Stomach smooth muscle (tissue), 2 donors: ENCODE data around the gene ZCCHC7.
"Not testable (repeated sequence)": the region's sequence is repeated elsewhere in the genome, so short reads cannot be mapped to it uniquely, and the experiment has no call there.

Experiments used
- H3K27ac ChIP-seq: one replicate; pipeline ENCODE4 v1.7.0; 2013; ENCODE audit warnings: mild to moderate bottlenecking, low read length, inconsistent platforms
- H3K27me3 ChIP-seq, 2 donors: one replicate each; pipeline ENCODE4 v1.7.0; 2013; ENCODE audit warnings: low read length in 2 of 2; ENCODE audit not compliant: insufficient read depth in 2 of 2, control insufficient read depth in 1 of 2
- H3K36me3 ChIP-seq, 2 donors: one replicate each; pipeline ENCODE4 v1.7.0; 2013; ENCODE audit warnings: low read length in 2 of 2; ENCODE audit not compliant: control insufficient read depth in 2 of 2, insufficient read depth in 2 of 2
- H3K4me1 ChIP-seq: one replicate; pipeline ENCODE4 v1.7.0; 2013; ENCODE audit warnings: low read length; ENCODE audit not compliant: control insufficient read depth, insufficient read depth
- H3K4me3 ChIP-seq, 2 donors: one replicate each; pipeline ENCODE4 v1.7.0; 2013; ENCODE audit warnings: low read length in 2 of 2
- H3K9ac ChIP-seq, 2 donors: one replicate each; pipeline ENCODE4 v1.7.0; 2013; ENCODE audit warnings: low read length in 2 of 2, mild to moderate bottlenecking in 1 of 2
- H3K9me3 ChIP-seq, 2 donors: one replicate each; pipeline ENCODE4 v1.7.0; 2013; ENCODE audit warnings: low read length in 2 of 2; ENCODE audit not compliant: control insufficient read depth in 2 of 2
- donor health status: healthy.
- donor health status: Pancreatic carcinoma.

ZCCHC7 gene

DNA sequence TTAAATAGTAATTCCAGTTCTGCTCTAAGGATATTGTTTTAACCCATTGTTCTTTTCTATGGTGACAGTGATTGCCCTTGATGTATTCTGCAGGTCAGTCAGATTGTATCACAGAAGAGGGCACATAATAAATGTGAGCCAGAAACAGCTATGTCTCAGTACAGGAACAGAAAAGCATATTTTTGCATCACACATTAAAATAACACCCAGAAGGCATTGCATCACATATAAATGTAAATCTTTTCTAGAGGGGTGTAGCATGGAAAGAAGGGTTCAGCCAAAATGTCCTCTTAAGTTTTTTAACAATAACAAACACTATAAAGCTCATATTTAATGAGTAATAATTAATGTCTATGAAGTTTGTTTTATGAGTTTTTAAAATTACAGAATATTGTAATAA, 30.0 kb downstream of the ZCCHC7 start:
- H3K27me3 ChIP-seq, result no peaks in the 10 kb centered on the region
- H3K9ac ChIP-seq, result no peak overlapping the region
- H3K36me3 ChIP-seq, result no peaks in the 10 kb centered on the region
- H3K27ac ChIP-seq, result no peak overlapping the region
- H3K4me1 ChIP-seq, result no peaks in the 10 kb centered on the region
- no peaks in the 10 kb centered on the region for H3K9me3 ChIP-seq
- no peak overlapping the region for H3K4me3 ChIP-seq

DNA sequence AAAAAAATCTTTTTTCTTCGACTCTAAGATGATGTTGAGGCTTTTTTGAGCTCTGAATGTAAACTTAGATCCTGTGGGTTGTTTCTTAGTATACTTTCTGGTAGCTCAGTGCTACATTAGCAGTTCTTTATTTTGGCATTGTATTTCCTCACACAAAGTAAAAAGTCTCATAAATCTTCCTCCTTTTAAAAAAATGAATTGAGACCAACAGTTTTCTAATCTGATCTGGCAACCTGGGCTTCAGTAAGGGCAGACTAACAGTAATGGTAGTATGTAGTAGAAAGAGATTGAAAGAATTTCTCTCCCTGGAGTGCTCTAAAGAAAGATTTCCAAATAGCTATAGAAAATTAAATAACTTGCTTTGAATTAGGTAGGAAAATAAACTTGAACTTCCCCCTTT, 31.4 kb downstream of the ZCCHC7 start:
- no peak overlapping the region for H3K9ac ChIP-seq
- H3K9me3 ChIP-seq, result no peaks in the 10 kb centered on the region
- H3K27me3 ChIP-seq, result no peaks in the 10 kb centered on the region
- H3K4me1 ChIP-seq, result no peaks in the 10 kb centered on the region
- H3K27ac ChIP-seq, result no peak overlapping the region
- no peak overlapping the region for H3K4me3 ChIP-seq
- no peaks in the 10 kb centered on the region for H3K36me3 ChIP-seq

DNA sequence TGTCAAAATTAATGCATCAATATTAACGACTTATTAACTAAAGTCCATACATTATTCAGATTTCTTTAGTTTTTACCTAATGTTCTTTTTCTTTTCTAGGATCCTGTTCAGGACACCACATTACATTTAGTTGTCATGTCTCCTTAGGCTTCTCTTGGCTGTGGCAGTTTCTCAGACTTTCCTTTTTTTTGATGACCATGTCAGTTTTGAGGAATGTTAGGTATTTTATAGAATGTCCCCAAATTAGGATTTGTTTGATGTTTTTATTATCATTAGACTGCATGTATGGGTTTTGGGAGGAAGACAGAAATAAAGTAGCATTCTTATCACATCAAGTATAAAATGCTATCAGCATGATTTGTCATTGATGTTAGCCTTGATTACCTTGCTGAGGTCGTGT, 32.0 kb downstream of the ZCCHC7 start:
- H3K36me3 ChIP-seq, result no peaks in the 10 kb centered on the region
- H3K27me3 ChIP-seq, result no peaks in the 10 kb centered on the region
- H3K4me3 ChIP-seq, result no peak overlapping the region
- H3K4me1 ChIP-seq, result no peaks in the 10 kb centered on the region
- no peaks in the 10 kb centered on the region for H3K9me3 ChIP-seq
- no peak overlapping the region for H3K9ac ChIP-seq
- no peak overlapping the region for H3K27ac ChIP-seq

DNA sequence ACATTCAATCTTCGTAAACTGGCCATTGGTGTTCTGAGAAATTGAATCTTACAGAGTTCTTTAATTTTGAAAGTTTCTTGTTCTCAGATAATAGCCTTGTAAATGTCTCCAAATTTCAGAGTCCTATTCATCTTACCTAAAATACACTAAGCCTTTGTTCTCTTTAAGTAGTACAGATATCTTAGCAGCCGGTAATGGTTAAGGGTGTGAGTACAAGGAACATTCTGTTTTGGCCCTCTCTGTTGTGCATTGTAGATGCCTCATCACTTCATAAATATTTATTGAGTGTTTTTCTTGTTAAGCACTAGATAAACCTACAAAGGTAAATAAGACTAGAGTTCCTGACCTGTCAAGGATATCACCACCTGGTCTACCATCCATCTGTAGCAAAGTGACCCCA, 35.2 kb downstream of the ZCCHC7 start:
- H3K36me3 ChIP-seq, result no peaks in the 10 kb centered on the region
- no peak overlapping the region for H3K27ac ChIP-seq
- H3K4me3 ChIP-seq, result no peak overlapping the region
- no peaks in the 10 kb centered on the region for H3K27me3 ChIP-seq
- no peak overlapping the region for H3K9ac ChIP-seq
- H3K4me1 ChIP-seq, result no peaks in the 10 kb centered on the region
- H3K9me3 ChIP-seq, result no peaks in the 10 kb centered on the region

DNA sequence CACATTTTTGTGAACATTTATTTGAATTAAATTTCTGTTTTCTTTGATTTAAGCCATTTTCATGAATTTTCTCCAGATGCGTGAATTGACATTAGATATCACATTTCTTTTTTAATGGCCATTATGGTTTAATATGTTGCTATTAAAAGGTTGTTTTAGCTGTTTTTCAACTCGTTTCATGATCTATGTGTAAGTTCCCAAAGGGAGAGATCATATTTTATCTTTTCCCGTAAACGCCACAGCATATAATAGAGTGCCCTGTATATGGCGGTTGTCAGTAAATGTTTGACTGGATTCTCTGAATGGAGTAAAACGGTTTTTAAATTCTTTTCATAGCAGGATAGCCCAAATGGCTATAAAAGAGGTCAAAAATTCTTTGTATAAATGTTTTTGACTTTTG, 35.8 kb downstream of the ZCCHC7 start:
- Histone ChIP-seq H3K4me1 (no peaks in the 10 kb centered on the region), H3K27ac (no peak overlapping the region), H3K36me3 (no peaks in the 10 kb centered on the region), H3K9me3 (no peaks in the 10 kb centered on the region), H3K9ac (no peak overlapping the region), H3K4me3 (no peak overlapping the region), H3K27me3 (no peaks in the 10 kb centered on the region)

DNA sequence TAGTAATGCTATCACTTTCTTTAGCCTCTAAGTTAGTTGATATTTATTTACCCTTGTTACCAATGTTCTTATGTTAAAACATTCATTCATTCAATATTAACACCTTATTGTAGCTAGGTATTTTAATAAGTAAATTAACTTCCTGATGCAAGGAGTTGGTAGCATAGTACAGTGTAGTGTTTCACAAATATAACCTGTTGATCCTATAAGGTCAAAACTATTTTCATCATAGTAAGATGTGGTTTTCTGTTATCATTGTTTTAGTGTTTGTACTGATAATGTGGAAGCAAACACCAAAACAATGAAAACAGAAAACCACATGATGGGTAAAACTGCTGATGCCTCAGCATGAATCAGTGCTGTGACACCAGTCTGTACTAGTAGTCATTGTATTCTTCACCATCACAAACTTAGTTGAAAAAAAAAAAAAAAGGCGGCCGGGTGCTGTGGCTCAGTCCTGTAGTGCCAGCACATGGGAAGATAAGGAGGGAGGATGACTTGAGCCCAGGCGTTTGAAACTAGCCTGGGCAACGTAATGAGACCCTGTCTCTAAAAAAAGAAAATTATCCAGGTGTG, 36.5 kb downstream of the ZCCHC7 start:
- peaks cover 0 to 3% of the 10 kb centered on the region in 2 donors for H3K36me3 ChIP-seq
- H3K27me3 ChIP-seq, result no peaks in the 10 kb centered on the region
- peak overlapping the region in 1 of 2 donors; percentile 25 for H3K9ac ChIP-seq
- no peaks in the 10 kb centered on the region for H3K4me1 ChIP-seq
- no peaks in the 10 kb centered on the region for H3K9me3 ChIP-seq
- no peak overlapping the region for H3K27ac ChIP-seq
- no peak overlapping the region for H3K4me3 ChIP-seq

DNA sequence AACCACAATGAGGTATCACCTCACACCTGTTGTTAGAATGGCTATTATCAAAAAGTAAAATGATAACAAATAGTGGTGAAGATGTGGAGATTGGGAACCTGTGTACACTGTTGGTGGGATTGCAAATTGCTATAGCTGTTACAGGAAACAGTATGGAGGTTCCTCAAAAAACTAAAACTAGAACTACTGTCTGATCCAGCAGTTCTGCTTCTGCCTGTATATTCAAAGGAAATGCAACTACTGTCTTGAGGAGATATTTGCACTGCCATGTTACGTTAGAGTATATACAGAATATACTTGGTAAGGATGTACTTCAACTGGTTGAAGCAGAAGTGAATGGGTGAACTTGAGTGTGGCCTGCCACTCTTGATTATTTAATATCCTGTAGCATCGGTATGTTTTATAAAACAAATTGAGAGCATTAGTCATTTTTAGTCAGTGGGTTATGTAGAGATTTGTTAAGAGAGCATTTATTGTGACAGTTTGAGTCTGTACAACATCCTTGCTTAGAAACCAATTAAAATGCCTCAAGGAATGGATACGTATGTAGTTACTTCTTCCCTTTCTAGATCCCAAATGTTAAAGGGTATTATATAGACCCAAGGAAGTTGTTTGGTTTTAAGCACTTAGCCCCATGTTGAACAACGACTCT, 37.5 kb downstream of the ZCCHC7 start:
- no peak overlapping the region for H3K9ac ChIP-seq
- H3K27ac ChIP-seq, result no peak overlapping the region
- no peak overlapping the region for H3K4me3 ChIP-seq
- no peaks in the 10 kb centered on the region for H3K27me3 ChIP-seq
- H3K4me1 ChIP-seq, result no peaks in the 10 kb centered on the region
- peaks cover 0 to 5% of the 10 kb centered on the region in 2 donors for H3K36me3 ChIP-seq
- no peaks in the 10 kb centered on the region for H3K9me3 ChIP-seq

DNA sequence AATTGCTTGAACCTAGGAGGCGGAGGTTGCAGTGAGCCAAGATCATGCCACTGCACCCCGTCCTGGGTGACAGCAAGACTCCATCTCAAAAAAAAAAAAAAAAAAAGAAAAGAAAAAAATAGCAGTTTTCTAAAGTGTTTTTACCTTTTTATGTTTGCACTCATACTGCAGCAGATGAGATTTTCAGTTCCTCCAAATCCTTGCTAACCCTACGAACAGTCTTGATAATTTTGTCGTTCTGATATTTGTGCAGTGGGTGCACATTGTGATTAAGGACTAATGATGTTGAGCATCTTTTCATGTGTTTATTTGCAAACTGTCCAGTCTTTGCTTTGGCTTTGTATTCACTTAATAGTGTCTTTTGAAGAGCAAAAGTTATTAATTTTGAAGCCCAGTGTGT, 42.9 kb downstream of the ZCCHC7 start:
- H3K9me3 ChIP-seq, result no peaks in the 10 kb centered on the region
- no peaks in the 10 kb centered on the region for H3K4me1 ChIP-seq
- H3K27me3 ChIP-seq, result no peaks in the 10 kb centered on the region
- H3K9ac ChIP-seq, result no peak overlapping the region
- no peak overlapping the region for H3K4me3 ChIP-seq
- H3K27ac ChIP-seq, result no peak overlapping the region
- peaks cover 0 to 5% of the 10 kb centered on the region in 2 donors for H3K36me3 ChIP-seq

DNA sequence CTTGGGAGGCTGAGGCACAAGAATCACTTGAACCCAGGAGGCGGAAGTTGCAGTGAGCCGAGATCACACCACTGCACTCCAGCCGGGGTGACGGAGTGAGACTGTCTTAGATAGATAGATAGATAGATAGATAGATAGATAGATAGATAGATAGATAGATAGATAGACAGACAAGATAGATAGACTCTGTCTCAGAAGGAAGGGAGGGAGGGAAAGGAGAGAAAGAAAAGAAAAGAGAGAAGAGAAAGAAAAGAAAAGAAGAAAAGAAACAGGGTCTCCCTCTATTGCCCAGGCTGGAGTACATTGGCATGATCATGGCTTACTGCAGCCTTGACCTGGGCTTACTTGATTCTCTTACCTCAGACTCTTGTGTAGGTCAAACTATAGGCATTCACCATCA, 44.0 kb downstream of the ZCCHC7 start:
- not testable (repeated sequence) for H3K27me3 ChIP-seq, H3K9ac ChIP-seq, H3K4me3 ChIP-seq, H3K36me3 ChIP-seq, H3K4me1 ChIP-seq, H3K27ac ChIP-seq, H3K9me3 ChIP-seq

DNA sequence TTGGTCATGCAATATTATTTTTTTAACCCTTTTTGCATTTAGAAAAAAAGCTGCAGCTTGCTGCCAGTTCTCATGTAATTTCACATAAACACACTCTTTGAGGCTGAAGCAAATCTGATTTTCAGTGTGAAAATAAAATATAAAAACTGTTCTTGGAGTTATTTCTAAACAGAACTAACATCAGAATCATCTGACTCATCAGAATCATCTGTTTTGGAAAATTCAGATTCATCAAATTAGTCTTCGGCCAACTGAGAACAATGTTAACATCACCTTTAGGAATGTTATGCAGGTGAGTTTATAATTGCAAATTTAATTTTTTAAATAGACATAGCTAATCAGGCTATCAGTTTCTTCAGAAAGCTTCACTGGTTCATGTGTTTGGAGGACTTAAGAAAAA, 45.3 kb downstream of the ZCCHC7 start:
- no peak overlapping the region for H3K27ac ChIP-seq
- no peak overlapping the region for H3K9ac ChIP-seq
- no peaks in the 10 kb centered on the region for H3K9me3 ChIP-seq
- H3K4me3 ChIP-seq, result no peak overlapping the region
- H3K4me1 ChIP-seq, result no peaks in the 10 kb centered on the region
- H3K36me3 ChIP-seq, result peaks cover 0 to 5% of the 10 kb centered on the region in 2 donors
- no peaks in the 10 kb centered on the region for H3K27me3 ChIP-seq

DNA sequence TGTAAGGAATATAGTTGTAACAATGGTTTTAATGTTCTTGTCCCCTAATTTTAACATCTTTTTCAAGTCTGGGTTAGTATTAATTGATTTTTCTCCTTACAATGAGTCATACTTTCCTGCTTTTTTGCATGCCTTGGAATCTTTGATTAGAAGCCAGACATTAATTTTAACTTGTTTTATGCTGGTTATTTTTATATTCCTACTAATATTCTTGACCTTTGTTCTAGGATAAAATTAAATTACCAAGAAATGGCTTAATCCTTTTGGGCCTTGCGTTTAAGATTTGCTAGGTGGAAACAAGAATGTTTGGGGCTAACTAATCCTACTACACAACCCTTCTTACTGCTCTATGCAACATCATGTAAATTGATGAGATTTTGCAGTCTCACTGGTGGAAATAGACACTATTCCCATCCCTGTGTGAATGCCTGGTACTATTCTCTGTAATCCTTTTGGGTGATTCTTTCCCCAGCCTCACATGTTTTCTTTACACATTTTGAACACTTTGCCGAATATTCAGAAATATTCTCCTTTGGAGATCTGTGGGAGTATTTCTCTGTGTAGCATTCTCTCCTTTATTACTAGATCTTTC, 47.2 kb downstream of the ZCCHC7 start:
- Histone ChIP-seq H3K9me3 (no peaks in the 10 kb centered on the region), H3K36me3 (peaks cover 0 to 2% of the 10 kb centered on the region in 2 donors), H3K27me3 (no peaks in the 10 kb centered on the region), H3K4me1 (no peaks in the 10 kb centered on the region), H3K27ac (no peak overlapping the region), H3K9ac (no peak overlapping the region), H3K4me3 (no peak overlapping the region)
